ENCODE data around the gene CCT3. TPM values are rescaled to one million over a fixed set of nuclear protein-coding genes. Genes with fewer than 3 reads are reported as not detected.

Gene CCT3
- total and polyA plus RNA-seq, 2 experiments from 2014 or later = 245 to 287 TPM

GRCh38 chr1:156286061-156286460, 52.0 kb downstream of the CCT3 start:
- DNase-seq (ENCODE audit: low read depth in 1 of 2, low spot score in 1 of 2) = no peak
- Histone ChIP-seq H3K36me3 (no peaks in the 10 kb centered on the region), H3K4me3 (no peak overlapping the region), H3K27ac (no peak overlapping the region), H3K27me3 (no peaks in the 10 kb centered on the region), H3K9me3 (ENCODE audit: low read depth) (no peaks in the 10 kb centered on the region), H3K4me1 (ENCODE audit: low read depth) (peaks cover 12% of the 10 kb centered on the region)
- TF ChIP-seq, protein P1, sequence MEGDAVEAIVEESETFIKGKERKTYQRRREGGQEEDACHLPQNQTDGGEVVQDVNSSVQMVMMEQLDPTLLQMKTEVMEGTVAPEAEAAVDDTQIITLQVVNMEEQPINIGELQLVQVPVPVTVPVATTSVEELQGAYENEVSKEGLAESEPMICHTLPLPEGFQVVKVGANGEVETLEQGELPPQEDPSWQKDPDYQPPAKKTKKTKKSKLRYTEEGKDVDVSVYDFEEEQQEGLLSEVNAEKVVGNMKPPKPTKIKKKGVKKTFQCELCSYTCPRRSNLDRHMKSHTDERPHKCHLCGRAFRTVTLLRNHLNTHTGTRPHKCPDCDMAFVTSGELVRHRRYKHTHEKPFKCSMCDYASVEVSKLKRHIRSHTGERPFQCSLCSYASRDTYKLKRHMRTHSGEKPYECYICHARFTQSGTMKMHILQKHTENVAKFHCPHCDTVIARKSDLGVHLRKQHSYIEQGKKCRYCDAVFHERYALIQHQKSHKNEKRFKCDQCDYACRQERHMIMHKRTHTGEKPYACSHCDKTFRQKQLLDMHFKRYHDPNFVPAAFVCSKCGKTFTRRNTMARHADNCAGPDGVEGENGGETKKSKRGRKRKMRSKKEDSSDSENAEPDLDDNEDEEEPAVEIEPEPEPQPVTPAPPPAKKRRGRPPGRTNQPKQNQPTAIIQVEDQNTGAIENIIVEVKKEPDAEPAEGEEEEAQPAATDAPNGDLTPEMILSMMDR (IDR thresholded peaks at IDR 0.05; ENCODE audit: low read depth, low read length) = no peak

- Histone ChIP-seq H3K36me3 (no peaks in the 10 kb centered on the region), H3K4me1 (ENCODE audit: low read depth) (peaks cover 19% of the 10 kb centered on the region), H3K27me3 (no peaks in the 10 kb centered on the region), H3K27ac (no peak overlapping the region), H3K4me3 (no peak overlapping the region), H3K9me3 (ENCODE audit: low read depth) (no peaks in the 10 kb centered on the region)
- TF ChIP-seq, protein P1 (IDR thresholded peaks at IDR 0.05; ENCODE audit: low read depth, low read length) = no peak
- DNase-seq (ENCODE audit: low read depth in 1 of 2, low spot score in 1 of 2) = no peak
Observed at GRCh38 chr1:156285437-156285836, 52.7 kb downstream of the CCT3 start.

- Histone ChIP-seq H3K27me3 (no peaks in the 10 kb centered on the region), H3K4me1 (ENCODE audit: low read depth) (peaks cover 19% of the 10 kb centered on the region), H3K27ac (no peak overlapping the region), H3K9me3 (ENCODE audit: low read depth) (no peaks in the 10 kb centered on the region), H3K4me3 (no peak overlapping the region), H3K36me3 (no peaks in the 10 kb centered on the region)
- TF ChIP-seq, protein P1 (IDR thresholded peaks at IDR 0.05; ENCODE audit: low read depth, low read length) = no peak
- DNase-seq (ENCODE audit: low read depth in 1 of 2, low spot score in 1 of 2) = peak in 1 of 2 donors; percentile 14
Observed at GRCh38 chr1:156284757-156285156, 53.3 kb downstream of the CCT3 start.

- Histone ChIP-seq H3K4me3 (peak within 1 kb of the TSS; percentile 59), H3K27ac (peak within 1 kb of the TSS; percentile 67), H3K36me3 (no peaks in the 10 kb centered on the region), H3K27me3 (no peaks in the 10 kb centered on the region), H3K4me1 (ENCODE audit: low read depth) (peaks cover 19% of the 10 kb centered on the region), H3K9me3 (ENCODE audit: low read depth) (no peaks in the 10 kb centered on the region)
- TF ChIP-seq, protein P1 (IDR thresholded peaks at IDR 0.05; ENCODE audit: low read depth, low read length) = no peak
- DNase-seq (ENCODE audit: low read depth in 1 of 2, low spot score in 1 of 2) = no peak
Observed at GRCh38 chr1:156284112-156284511, 54.0 kb downstream of the CCT3 start, which contains the start of gene TMEM79. TSS of gene TMEM79 (plus strand) at chr1:156284325. CDS start at chr1:156285227, 902 bp downstream.

DNA sequence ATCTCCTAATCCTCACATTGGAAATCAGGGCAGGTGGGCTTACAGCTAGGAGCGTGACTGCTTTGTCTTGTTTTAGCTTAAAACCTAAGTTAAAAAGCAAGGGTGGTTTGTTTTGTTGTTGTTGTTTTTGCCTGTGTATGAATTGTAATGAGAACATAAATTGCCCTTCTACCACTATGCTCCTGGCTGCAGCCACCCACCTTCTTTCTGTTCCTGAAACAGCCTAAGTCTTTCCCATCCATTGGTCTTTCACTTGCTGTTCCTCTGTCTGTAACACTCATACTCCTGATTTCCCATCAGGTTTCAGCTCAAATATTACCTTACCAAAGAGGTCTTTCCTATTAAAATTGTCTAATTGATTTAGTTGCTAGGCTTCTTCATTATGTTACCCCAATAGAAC, 54.6 kb downstream of the CCT3 start:
- Histone ChIP-seq H3K36me3 (peaks cover 4% of the 10 kb centered on the region), H3K4me3 (peak overlapping the region; percentile 59), H3K9me3 (ENCODE audit: low read depth) (no peaks in the 10 kb centered on the region), H3K4me1 (ENCODE audit: low read depth) (peaks cover 19% of the 10 kb centered on the region), H3K27me3 (no peaks in the 10 kb centered on the region), H3K27ac (peak overlapping the region; percentile 67)
- TF ChIP-seq, protein P1 (IDR thresholded peaks at IDR 0.05; ENCODE audit: low read depth, low read length) = no peak
- DNase-seq (ENCODE audit: low read depth in 1 of 2, low spot score in 1 of 2) = no peak

Measured in cardiac muscle cell (in vitro differentiated cells and primary cell).